Measurements from ENCODE around the gene USP22. TPM values are rescaled to one million over a fixed set of nuclear protein-coding genes. Genes with fewer than 3 reads are reported as not detected.

USP22 gene
- total RNA-seq, 1 donor from 2014 or later: 293 TPM

GRCh38 chr17:20960871-20961270, 81.9 kb downstream of the USP22 start:
- DNase-seq (ENCODE audit: low read depth, low spot score): no peak

- no peak for DNase-seq (ENCODE audit: low read depth, low spot score)
Measured at GRCh38 chr17:20955427-20956323, 87.1 kb downstream of the USP22 start.

- DNase-seq (ENCODE audit: low read depth, low spot score): no peak
Measured at GRCh38 chr17:20954794-20955193, 88.0 kb downstream of the USP22 start.

GRCh38 chr17:20952183-20952582, 90.6 kb downstream of the USP22 start:
- no peak for DNase-seq (ENCODE audit: low read depth, low spot score)

Other genes starting within 250 kb of the USP22 start
- 12.5 and 15.1 TPM in 2 replicates for gene DHRS7B, start 84.0 kb upstream of the USP22 start, total RNA-seq
- 23.5 and 24.0 TPM in 2 replicates for gene TMEM11, start 171.2 kb upstream of the USP22 start, total RNA-seq
- 1.4 and 1.5 TPM in 2 replicates for gene NATD1, start 210.4 kb upstream of the USP22 start, total RNA-seq
- 14.4 and 16.2 TPM in 2 replicates for gene MAP2K3, start 241.7 kb upstream of the USP22 start, total RNA-seq